ENCODE measurements around the gene NMBR. TPM values are rescaled to one million over a fixed set of nuclear protein-coding genes. Genes with fewer than 3 reads are reported as not detected.
"Not testable (repeated sequence)": the region's sequence is repeated elsewhere in the genome, so short reads cannot be mapped to it uniquely, and the experiment has no call there.

NMBR gene
- polyA plus RNA-seq, 4 donors: 0.04 TPM; not detected in 3

- Histone ChIP-seq H3K4me3 (ENCODE audit: low read depth in 1 of 3, low read length in 3 of 3) (no peak overlapping the region), H3K27me3 (ENCODE audit: control insufficient read depth in 3 of 3, insufficient read depth in 3 of 3, low read length in 3 of 3) (no peaks in the 10 kb centered on the region), H3K27ac (ENCODE audit: low read depth in 1 of 3, low read length in 2 of 3) (no peak overlapping the region), H3K4me1 (ENCODE audit: control insufficient read depth in 3 of 3, insufficient read depth in 2 of 3, low read depth in 1 of 3, low read length in 2 of 3) (peaks cover 0 to 4% (median 0%) of the 10 kb centered on the region in 3 donors), H3K36me3 (ENCODE audit: control insufficient read depth in 3 of 3, insufficient read depth in 2 of 3, low read depth in 1 of 3, low read length in 3 of 3) (peaks cover 0 to 14% (median 2%) of the 10 kb centered on the region in 3 donors), H3K9me3 (ENCODE audit: control insufficient read depth in 2 of 2, insufficient read depth in 1 of 2, low read depth in 1 of 2, low read length in 1 of 2) (no peaks in the 10 kb centered on the region)
- 64 to 71% (median 69%) methylated on average over 3 of the region's 3 CpGs for WGBS, 3 donors
- FAIRE-seq (no peak), DNase-seq (peak in 1 of 2 donors; percentile 46)
Measured at GRCh38 chr6:142167071-142167470, 20.1 kb upstream of the NMBR start.

GRCh38 chr6:142165227-142165626 lies 18.3 kb upstream of the NMBR start:
- 86 to 88% (median 86%) methylated on average over 4 of the region's 4 CpGs for WGBS, 3 donors
- peaks cover 0 to 10% (median 2%) of the 10 kb centered on the region in 3 donors for H3K36me3 ChIP-seq (ENCODE audit: control insufficient read depth in 3 of 3, insufficient read depth in 2 of 3, low read depth in 1 of 3, low read length in 3 of 3)
- no peaks in the 10 kb centered on the region for H3K9me3 ChIP-seq (ENCODE audit: control insufficient read depth in 2 of 2, insufficient read depth in 1 of 2, low read depth in 1 of 2, low read length in 1 of 2)
- no peak overlapping the region for H3K4me3 ChIP-seq (ENCODE audit: low read depth in 1 of 3, low read length in 3 of 3)
- no peaks in the 10 kb centered on the region for H3K27me3 ChIP-seq (ENCODE audit: control insufficient read depth in 3 of 3, insufficient read depth in 3 of 3, low read length in 3 of 3)
- H3K4me1 ChIP-seq (ENCODE audit: control insufficient read depth in 3 of 3, insufficient read depth in 2 of 3, low read depth in 1 of 3, low read length in 2 of 3): peaks cover 0 to 4% (median 0%) of the 10 kb centered on the region in 3 donors
- DNase-seq: no peak
- FAIRE-seq: no peak
- H3K27ac ChIP-seq (ENCODE audit: low read depth in 1 of 3, low read length in 2 of 3): no peak overlapping the region

GRCh38 chr6:142162780-142163179 lies 15.9 kb upstream of the NMBR start:
- peaks cover 0 to 11% (median 2%) of the 10 kb centered on the region in 3 donors for H3K36me3 ChIP-seq (ENCODE audit: control insufficient read depth in 3 of 3, insufficient read depth in 2 of 3, low read depth in 1 of 3, low read length in 3 of 3)
- no peaks in the 10 kb centered on the region for H3K27me3 ChIP-seq (ENCODE audit: control insufficient read depth in 3 of 3, insufficient read depth in 3 of 3, low read length in 3 of 3)
- no peaks in the 10 kb centered on the region for H3K9me3 ChIP-seq (ENCODE audit: control insufficient read depth in 2 of 2, insufficient read depth in 1 of 2, low read depth in 1 of 2, low read length in 1 of 2)
- 57 to 81% (median 64%) methylated on average over 1 of the region's 1 CpG for WGBS, 3 donors
- no peak overlapping the region for H3K27ac ChIP-seq (ENCODE audit: low read depth in 1 of 3, low read length in 2 of 3)
- peaks cover 0 to 4% (median 0%) of the 10 kb centered on the region in 3 donors for H3K4me1 ChIP-seq (ENCODE audit: control insufficient read depth in 3 of 3, insufficient read depth in 2 of 3, low read depth in 1 of 3, low read length in 2 of 3)
- H3K4me3 ChIP-seq (ENCODE audit: low read depth in 1 of 3, low read length in 3 of 3): no peak overlapping the region
- DNase-seq: no peak
- FAIRE-seq: no peak

GRCh38 chr6:142156758-142157068 lies 9.8 kb upstream of the NMBR start:
- not testable (repeated sequence) for H3K27ac ChIP-seq (ENCODE audit: low read depth in 1 of 3, low read length in 2 of 3); H3K36me3 ChIP-seq (ENCODE audit: control insufficient read depth in 3 of 3, insufficient read depth in 2 of 3, low read depth in 1 of 3, low read length in 3 of 3); FAIRE-seq; DNase-seq; H3K4me1 ChIP-seq (ENCODE audit: control insufficient read depth in 3 of 3, insufficient read depth in 2 of 3, low read depth in 1 of 3, low read length in 2 of 3); H3K27me3 ChIP-seq (ENCODE audit: control insufficient read depth in 3 of 3, insufficient read depth in 3 of 3, low read length in 3 of 3); H3K9me3 ChIP-seq (ENCODE audit: control insufficient read depth in 2 of 2, insufficient read depth in 1 of 2, low read depth in 1 of 2, low read length in 1 of 2); H3K4me3 ChIP-seq (ENCODE audit: low read depth in 1 of 3, low read length in 3 of 3)
- WGBS, 3 donors: 86 to 96% (median 86%) methylated on average over 4 of the region's 4 CpGs

- Histone ChIP-seq H3K27me3 (ENCODE audit: control insufficient read depth in 3 of 3, insufficient read depth in 3 of 3, low read length in 3 of 3) (no peaks in the 10 kb centered on the region), H3K36me3 (ENCODE audit: control insufficient read depth in 3 of 3, insufficient read depth in 2 of 3, low read depth in 1 of 3, low read length in 3 of 3) (peaks cover 0 to 7% (median 0%) of the 10 kb centered on the region in 3 donors), H3K9me3 (ENCODE audit: control insufficient read depth in 2 of 2, insufficient read depth in 1 of 2, low read depth in 1 of 2, low read length in 1 of 2) (no peaks in the 10 kb centered on the region), H3K4me1 (ENCODE audit: control insufficient read depth in 3 of 3, insufficient read depth in 2 of 3, low read depth in 1 of 3, low read length in 2 of 3) (peaks cover 0 to 4% (median 0%) of the 10 kb centered on the region in 3 donors), H3K27ac (ENCODE audit: low read depth in 1 of 3, low read length in 2 of 3) (no peak overlapping the region), H3K4me3 (ENCODE audit: low read depth in 1 of 3, low read length in 3 of 3) (peak overlapping the region in 1 of 3 donors; percentile 4)
- DNase-seq (peak; percentile 45), FAIRE-seq (peak; percentile 26)
- WGBS, 3 donors: 30 to 43% (median 37%) methylated on average over 5 of the region's 5 CpGs
Measured at GRCh38 chr6:142155895-142156757, 9.2 kb upstream of the NMBR start.

- 66 to 75% (median 66%) methylated on average over 3 of the region's 3 CpGs for WGBS, 3 donors
- Histone ChIP-seq H3K4me1 (ENCODE audit: control insufficient read depth in 3 of 3, insufficient read depth in 2 of 3, low read depth in 1 of 3, low read length in 2 of 3) (peaks cover 0 to 4% (median 0%) of the 10 kb centered on the region in 3 donors), H3K4me3 (ENCODE audit: low read depth in 1 of 3, low read length in 3 of 3) (no peak overlapping the region), H3K9me3 (ENCODE audit: control insufficient read depth in 2 of 2, insufficient read depth in 1 of 2, low read depth in 1 of 2, low read length in 1 of 2) (no peaks in the 10 kb centered on the region), H3K27ac (ENCODE audit: low read depth in 1 of 3, low read length in 2 of 3) (no peak overlapping the region), H3K27me3 (ENCODE audit: control insufficient read depth in 3 of 3, insufficient read depth in 3 of 3, low read length in 3 of 3) (no peaks in the 10 kb centered on the region), H3K36me3 (ENCODE audit: control insufficient read depth in 3 of 3, insufficient read depth in 2 of 3, low read depth in 1 of 3, low read length in 3 of 3) (peaks cover 0 to 7% (median 0%) of the 10 kb centered on the region in 3 donors)
- DNase-seq (no peak), FAIRE-seq (no peak)
Measured at GRCh38 chr6:142155091-142155490, 8.2 kb upstream of the NMBR start.

- no peaks in the 10 kb centered on the region for H3K27me3 ChIP-seq (ENCODE audit: control insufficient read depth in 3 of 3, insufficient read depth in 3 of 3, low read length in 3 of 3)
- no peaks in the 10 kb centered on the region for H3K9me3 ChIP-seq (ENCODE audit: control insufficient read depth in 2 of 2, insufficient read depth in 1 of 2, low read depth in 1 of 2, low read length in 1 of 2)
- H3K36me3 ChIP-seq (ENCODE audit: control insufficient read depth in 3 of 3, insufficient read depth in 2 of 3, low read depth in 1 of 3, low read length in 3 of 3): peaks cover 0 to 7% (median 0%) of the 10 kb centered on the region in 3 donors
- no peak overlapping the region for H3K4me3 ChIP-seq (ENCODE audit: low read depth in 1 of 3, low read length in 3 of 3)
- DNase-seq (no peak), FAIRE-seq (no peak)
- peaks cover 0 to 4% (median 0%) of the 10 kb centered on the region in 3 donors for H3K4me1 ChIP-seq (ENCODE audit: control insufficient read depth in 3 of 3, insufficient read depth in 2 of 3, low read depth in 1 of 3, low read length in 2 of 3)
- no peak overlapping the region for H3K27ac ChIP-seq (ENCODE audit: low read depth in 1 of 3, low read length in 2 of 3)
- 70 to 86% (median 86%) methylated on average over 1 of the region's 1 CpG for WGBS, 3 donors
Measured at GRCh38 chr6:142154336-142154735, 7.4 kb upstream of the NMBR start.

GRCh38 chr6:142153196-142153595 lies 6.3 kb upstream of the NMBR start:
- no peak overlapping the region for H3K27ac ChIP-seq (ENCODE audit: low read depth in 1 of 3, low read length in 2 of 3)
- H3K9me3 ChIP-seq (ENCODE audit: control insufficient read depth in 2 of 2, insufficient read depth in 1 of 2, low read depth in 1 of 2, low read length in 1 of 2): no peaks in the 10 kb centered on the region
- no peak for FAIRE-seq
- WGBS, 3 donors: 35 to 55% (median 40%) methylated on average over 2 of the region's 2 CpGs
- H3K27me3 ChIP-seq (ENCODE audit: control insufficient read depth in 3 of 3, insufficient read depth in 3 of 3, low read length in 3 of 3): no peaks in the 10 kb centered on the region
- no peak for DNase-seq
- H3K4me1 ChIP-seq (ENCODE audit: control insufficient read depth in 3 of 3, insufficient read depth in 2 of 3, low read depth in 1 of 3, low read length in 2 of 3): peaks cover 0 to 9% (median 2%) of the 10 kb centered on the region in 3 donors
- H3K36me3 ChIP-seq (ENCODE audit: control insufficient read depth in 3 of 3, insufficient read depth in 2 of 3, low read depth in 1 of 3, low read length in 3 of 3): peaks cover 0 to 3% (median 0%) of the 10 kb centered on the region in 3 donors
- H3K4me3 ChIP-seq (ENCODE audit: low read depth in 1 of 3, low read length in 3 of 3): no peak overlapping the region

All from small intestine (tissue), 7 donors.